GM23338 (cell line): ENCODE measurements around the gene EYA2. TPM values are rescaled to one million over a fixed set of nuclear protein-coding genes. Genes with fewer than 3 reads are reported as not detected.

Source experiments
- ATAC-seq: fragments of 200-7000 bp; cut with Tn5 transposase; 3 replicates; pipeline ENCODE4 v1.9.1; 2020
- DNase-seq: peaks from one replicate; pipeline ENCODE4 v3.0.0-alpha.2; 2015; ENCODE audit warnings: low spot score
- H2AFZ ChIP-seq: fragments of 200-600 bp; sonication (generic); 2 replicates; pipeline ENCODE4 v1.8.0; 2016; ENCODE audit warnings: antibody characterized with exemption, mild to moderate bottlenecking, moderate library complexity
- H3F3A ChIP-seq: fragments of 200-600 bp; sonication (generic); replicated peaks from 2 replicates; pipeline ENCODE4 v1.8.0; 2017; ENCODE audit warnings: antibody characterized with exemption, mixed run types, low read depth
- H3K27ac ChIP-seq: fragments of 200-600 bp; sonication (generic); 2 replicates; pipeline ENCODE4 v1.6.1; 2016; ENCODE audit warnings: low read depth
- H3K27me3 ChIP-seq: fragments of 200-600 bp; sonication (generic); 2 replicates; pipeline ENCODE4 v1.8.0; 2016; ENCODE audit warnings: mild to moderate bottlenecking, mixed run types, moderate library complexity; ENCODE audit not compliant: insufficient read depth
- H3K36me3 ChIP-seq: fragments of 200-600 bp; sonication (generic); 2 replicates; pipeline ENCODE4 v1.8.0; 2016; ENCODE audit warnings: mild to moderate bottlenecking; ENCODE audit not compliant: insufficient read depth
- H3K4me1 ChIP-seq: fragments of 200-600 bp; sonication (generic); 2 replicates; pipeline ENCODE4 v1.8.0; 2016; ENCODE audit warnings: mild to moderate bottlenecking, moderate library complexity; ENCODE audit not compliant: insufficient read depth
- H3K4me2 ChIP-seq: fragments of 200-600 bp; sonication (generic); 2 replicates; pipeline ENCODE4 v1.7.1; 2017; ENCODE audit warnings: mixed run types
- H3K4me3 ChIP-seq: fragments of 200-600 bp; sonication (generic); 2 replicates; pipeline ENCODE4 v1.6.1; 2016; ENCODE audit warnings: mixed run types
- H3K79me2 ChIP-seq: fragments of 200-600 bp; sonication (generic); replicated peaks from 2 replicates; pipeline ENCODE4 v1.8.0; 2017; ENCODE audit warnings: mild to moderate bottlenecking; ENCODE audit not compliant: insufficient read depth
- H3K9me2 ChIP-seq: fragments of 200-600 bp; sonication (generic); 2 replicates; pipeline ENCODE4 v1.8.0; 2017; ENCODE audit not compliant: insufficient read depth
- H4K20me1 ChIP-seq: fragments of 200-600 bp; sonication (generic); replicated peaks from 2 replicates; pipeline ENCODE4 v1.8.0; 2017; ENCODE audit warnings: mild to moderate bottlenecking; ENCODE audit not compliant: insufficient read depth
- H3K27ac Mint-ChIP-seq: 2 replicates; pipeline ENCODE4 v1.8.0; 2020; ENCODE audit warnings: inconsistent platforms, mild to moderate bottlenecking, moderate library complexity, mixed read lengths
- H3K27me3 Mint-ChIP-seq: 3 replicates; pipeline ENCODE4 v1.8.0; 2022; ENCODE audit warnings: low read depth, mild to moderate bottlenecking, moderate library complexity, mixed read lengths, inconsistent platforms; ENCODE audit not compliant: insufficient read depth, poor library complexity
- H3K36me3 Mint-ChIP-seq: 3 replicates; pipeline ENCODE4 v1.8.0; 2021; ENCODE audit warnings: low read depth, mild to moderate bottlenecking, inconsistent platforms, moderate library complexity, mixed read lengths
- H3K4me1 Mint-ChIP-seq: 3 replicates; pipeline ENCODE4 v1.8.0; 2020; ENCODE audit warnings: mild to moderate bottlenecking, inconsistent platforms, mixed read lengths
- H3K4me3 Mint-ChIP-seq: 3 replicates; pipeline ENCODE4 v1.8.0; 2021; ENCODE audit warnings: moderate library complexity, mild to moderate bottlenecking, inconsistent platforms, mixed read lengths
- H3K9me3 Mint-ChIP-seq: 3 replicates; pipeline ENCODE4 v1.8.0; 2020; ENCODE audit warnings: moderate library complexity, mild to moderate bottlenecking, inconsistent platforms, mixed read lengths
- CREB1 ChIP-seq: fragments of 250-450 bp; sonication (Bioruptor Pico); IDR thresholded peaks from 2 replicates; pipeline ENCODE4 v1.5.0; 2020; ENCODE audit warnings: low read depth, mild to moderate bottlenecking, moderate library complexity
- EZH2 ChIP-seq: fragments of 200-600 bp; sonication (generic); IDR thresholded peaks from one replicate; pipeline ENCODE4 v1.8.0; 2017; ENCODE audit warnings: antibody characterized with exemption, mild to moderate bottlenecking, low read depth; ENCODE audit not compliant: unreplicated experiment
- EZH2phosphoT487 ChIP-seq: fragments of 200-600 bp; sonication (generic); IDR thresholded peaks from one replicate; pipeline ENCODE4 v1.8.1; 2018; ENCODE audit warnings: antibody characterized with exemption; ENCODE audit not compliant: unreplicated experiment
- NANOG ChIP-seq: IDR thresholded peaks from 2 replicates; pipeline ENCODE4 v1.6.1; 2016; ENCODE audit warnings: antibody characterized with exemption, borderline replicate concordance
- POLR2AphosphoS5 ChIP-seq: IDR thresholded peaks from 2 replicates; pipeline ENCODE4 v1.6.1; 2016; ENCODE audit warnings: antibody characterized with exemption, low read depth
- STAT1 ChIP-seq: IDR thresholded peaks from one replicate; pipeline ENCODE4 v1.6.1; 2016; ENCODE audit warnings: antibody characterized with exemption; ENCODE audit not compliant: unreplicated experiment
- ZNF331 ChIP-seq: fragments of 250-450 bp; sonication (Bioruptor Pico); IDR thresholded peaks from 2 replicates; pipeline ENCODE4 v1.5.0; 2020; ENCODE audit warnings: low read depth, mild to moderate bottlenecking, moderate library complexity
- polyA plus RNA-seq: library from polyadenylated mRNA; unstranded; fragments of >200 nt; fragmentation: Nextera tagmentation; extraction: Ambion mirVana; gene quantifications from 2 replicates; pipeline ENCODE4 v1.2.1, GENCODE V29; 2016
- total RNA-seq: library from RNA; depleted of rRNA; stranded (reverse); fragments of >200 nt; shearing (Covaris generic); gene quantifications from 2 replicates; pipeline ENCODE4 v1.2.3, GENCODE V29; 2014
- TF ChIP-seq, protein P1 (sequence below), 2 experiments: fragments of 200-600 bp in 1 of 2; sonication (generic) in 1 of 2; conservative IDR thresholded peaks; 2 replicates each; pipeline versions ENCODE4 v1.5.1 to v1.6.1; 2016 to 2017; ENCODE audit warnings: antibody characterized with exemption in 2 of 2, low read depth in 2 of 2, mild to moderate bottlenecking in 2 of 2, moderate library complexity in 1 of 2
- TF ChIP-seq, protein P2 (sequence below): fragments of 250-450 bp; sonication (Bioruptor Pico); IDR thresholded peaks from 2 replicates; pipeline ENCODE4 v1.5.0; 2020; ENCODE audit warnings: mild to moderate bottlenecking, moderate library complexity
- TF ChIP-seq, protein P3 (sequence below): IDR thresholded peaks from 2 replicates; pipeline ENCODE4 v1.6.1; 2016; ENCODE audit warnings: antibody characterized with exemption

Gene EYA2
- total and polyA plus RNA-seq, 2 experiments from 2014 or later, result 0.50 to 0.56 TPM

DNA sequence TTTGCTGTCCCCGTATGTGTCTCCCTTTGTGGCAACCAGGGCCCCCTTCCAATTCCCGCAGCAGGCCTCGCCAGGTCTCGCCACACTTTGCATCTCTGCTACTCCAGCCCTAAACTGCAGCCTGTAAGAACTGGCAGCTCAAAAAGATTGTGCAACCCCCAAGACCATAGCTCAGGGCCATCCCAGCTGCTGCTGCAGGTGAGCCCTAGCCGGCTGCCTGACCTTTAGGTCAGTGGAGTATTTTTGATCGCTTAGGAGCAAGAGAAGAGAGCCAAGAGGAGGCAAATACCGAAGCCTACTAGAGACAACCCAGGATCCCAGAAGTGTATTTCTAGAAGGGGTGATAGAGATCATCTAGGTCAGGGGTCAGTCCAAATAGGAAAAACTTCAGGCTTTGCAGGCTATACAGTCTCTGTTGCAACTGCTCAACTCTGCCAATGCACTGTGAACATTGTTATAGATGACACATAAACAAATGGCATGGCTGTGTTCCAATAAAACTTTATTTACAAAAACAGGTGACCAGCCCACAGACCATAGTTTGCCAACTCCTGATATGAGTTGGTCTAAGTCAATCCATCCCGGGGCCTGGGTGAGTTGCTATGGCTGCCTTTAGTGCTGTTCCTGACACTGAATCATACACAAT lies 138.4 kb downstream of the EYA2 start:
- Mint-ChIP-seq H3K36me3 (no peaks in the 10 kb centered on the region; the same call in 2 of the 3 replicates), H3K4me3 (no peak overlapping the region), H3K27me3 (peaks cover 4% of the 10 kb centered on the region), H3K27ac (no peak overlapping the region), H3K4me1 (no peaks in the 10 kb centered on the region), H3K9me3 (peaks cover 7% of the 10 kb centered on the region; the same call in 2 of the 3 replicates)
- no peaks in the 10 kb centered on the region for H3K9me2 ChIP-seq
- no peak for DNase-seq
- H2AFZ ChIP-seq, result no peak overlapping the region
- H3K79me2 ChIP-seq, result no peaks in the 10 kb centered on the region
- H4K20me1 ChIP-seq, result no peaks in the 10 kb centered on the region
- no peak overlapping the region for H3K27ac ChIP-seq
- no peaks in the 10 kb centered on the region for H3K36me3 ChIP-seq
- no peaks in the 10 kb centered on the region for H3K27me3 ChIP-seq
- H3K4me1 ChIP-seq, result no peaks in the 10 kb centered on the region
- H3F3A ChIP-seq, result no peaks in the 10 kb centered on the region
- TF ChIP-seq CREB1 (CRISPR knock-in tag), result no peak
- TF ChIP-seq STAT1, result no peak
- no peak for ATAC-seq
- no peak overlapping the region for H3K4me3 ChIP-seq
- H3K4me2 ChIP-seq, result no peak overlapping the region

DNA sequence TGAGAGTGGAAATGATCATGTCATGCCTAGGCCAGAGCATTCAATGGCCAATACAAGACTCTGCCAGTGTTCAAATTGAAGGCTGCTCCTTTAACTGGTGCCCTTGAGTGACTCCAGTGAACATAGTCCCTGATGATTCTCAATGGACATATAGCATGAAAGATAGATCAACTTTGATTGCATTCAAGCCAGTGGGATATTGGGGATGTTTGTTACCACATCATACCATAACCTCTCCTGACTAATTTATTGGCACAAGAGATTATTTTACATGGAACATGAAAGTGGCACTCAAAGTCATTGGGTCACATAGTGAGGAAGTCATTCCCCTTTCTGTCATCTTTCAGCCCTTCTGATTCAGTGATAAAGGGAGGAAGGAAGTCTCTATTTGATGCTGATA lies 139.0 kb downstream of the EYA2 start:
- Histone ChIP-seq H3K27ac (no peak overlapping the region), H3K4me1 (no peaks in the 10 kb centered on the region), H3F3A (no peaks in the 10 kb centered on the region), H3K79me2 (no peaks in the 10 kb centered on the region), H4K20me1 (no peaks in the 10 kb centered on the region), H3K27me3 (no peaks in the 10 kb centered on the region), H3K9me2 (no peaks in the 10 kb centered on the region), H3K4me2 (no peak overlapping the region), H2AFZ (no peak overlapping the region), H3K4me3 (no peak overlapping the region), H3K36me3 (no peaks in the 10 kb centered on the region)
- Mint-ChIP-seq H3K4me1 (no peaks in the 10 kb centered on the region), H3K4me3 (no peak overlapping the region), H3K27ac (no peak overlapping the region), H3K9me3 (peaks cover 7% of the 10 kb centered on the region; the same call in 2 of the 3 replicates), H3K27me3 (peaks cover 4% of the 10 kb centered on the region), H3K36me3 (no peaks in the 10 kb centered on the region; the same call in 2 of the 3 replicates)
- DNase-seq, result no peak
- TF ChIP-seq, protein P1, sequence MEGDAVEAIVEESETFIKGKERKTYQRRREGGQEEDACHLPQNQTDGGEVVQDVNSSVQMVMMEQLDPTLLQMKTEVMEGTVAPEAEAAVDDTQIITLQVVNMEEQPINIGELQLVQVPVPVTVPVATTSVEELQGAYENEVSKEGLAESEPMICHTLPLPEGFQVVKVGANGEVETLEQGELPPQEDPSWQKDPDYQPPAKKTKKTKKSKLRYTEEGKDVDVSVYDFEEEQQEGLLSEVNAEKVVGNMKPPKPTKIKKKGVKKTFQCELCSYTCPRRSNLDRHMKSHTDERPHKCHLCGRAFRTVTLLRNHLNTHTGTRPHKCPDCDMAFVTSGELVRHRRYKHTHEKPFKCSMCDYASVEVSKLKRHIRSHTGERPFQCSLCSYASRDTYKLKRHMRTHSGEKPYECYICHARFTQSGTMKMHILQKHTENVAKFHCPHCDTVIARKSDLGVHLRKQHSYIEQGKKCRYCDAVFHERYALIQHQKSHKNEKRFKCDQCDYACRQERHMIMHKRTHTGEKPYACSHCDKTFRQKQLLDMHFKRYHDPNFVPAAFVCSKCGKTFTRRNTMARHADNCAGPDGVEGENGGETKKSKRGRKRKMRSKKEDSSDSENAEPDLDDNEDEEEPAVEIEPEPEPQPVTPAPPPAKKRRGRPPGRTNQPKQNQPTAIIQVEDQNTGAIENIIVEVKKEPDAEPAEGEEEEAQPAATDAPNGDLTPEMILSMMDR (conservative IDR thresholded peaks at IDR 0.05; ENCODE audit: low read depth in 2 of 2), result no peak
- TF ChIP-seq ZNF331 (CRISPR knock-in tag), result no peak
- TF ChIP-seq, protein P2, sequence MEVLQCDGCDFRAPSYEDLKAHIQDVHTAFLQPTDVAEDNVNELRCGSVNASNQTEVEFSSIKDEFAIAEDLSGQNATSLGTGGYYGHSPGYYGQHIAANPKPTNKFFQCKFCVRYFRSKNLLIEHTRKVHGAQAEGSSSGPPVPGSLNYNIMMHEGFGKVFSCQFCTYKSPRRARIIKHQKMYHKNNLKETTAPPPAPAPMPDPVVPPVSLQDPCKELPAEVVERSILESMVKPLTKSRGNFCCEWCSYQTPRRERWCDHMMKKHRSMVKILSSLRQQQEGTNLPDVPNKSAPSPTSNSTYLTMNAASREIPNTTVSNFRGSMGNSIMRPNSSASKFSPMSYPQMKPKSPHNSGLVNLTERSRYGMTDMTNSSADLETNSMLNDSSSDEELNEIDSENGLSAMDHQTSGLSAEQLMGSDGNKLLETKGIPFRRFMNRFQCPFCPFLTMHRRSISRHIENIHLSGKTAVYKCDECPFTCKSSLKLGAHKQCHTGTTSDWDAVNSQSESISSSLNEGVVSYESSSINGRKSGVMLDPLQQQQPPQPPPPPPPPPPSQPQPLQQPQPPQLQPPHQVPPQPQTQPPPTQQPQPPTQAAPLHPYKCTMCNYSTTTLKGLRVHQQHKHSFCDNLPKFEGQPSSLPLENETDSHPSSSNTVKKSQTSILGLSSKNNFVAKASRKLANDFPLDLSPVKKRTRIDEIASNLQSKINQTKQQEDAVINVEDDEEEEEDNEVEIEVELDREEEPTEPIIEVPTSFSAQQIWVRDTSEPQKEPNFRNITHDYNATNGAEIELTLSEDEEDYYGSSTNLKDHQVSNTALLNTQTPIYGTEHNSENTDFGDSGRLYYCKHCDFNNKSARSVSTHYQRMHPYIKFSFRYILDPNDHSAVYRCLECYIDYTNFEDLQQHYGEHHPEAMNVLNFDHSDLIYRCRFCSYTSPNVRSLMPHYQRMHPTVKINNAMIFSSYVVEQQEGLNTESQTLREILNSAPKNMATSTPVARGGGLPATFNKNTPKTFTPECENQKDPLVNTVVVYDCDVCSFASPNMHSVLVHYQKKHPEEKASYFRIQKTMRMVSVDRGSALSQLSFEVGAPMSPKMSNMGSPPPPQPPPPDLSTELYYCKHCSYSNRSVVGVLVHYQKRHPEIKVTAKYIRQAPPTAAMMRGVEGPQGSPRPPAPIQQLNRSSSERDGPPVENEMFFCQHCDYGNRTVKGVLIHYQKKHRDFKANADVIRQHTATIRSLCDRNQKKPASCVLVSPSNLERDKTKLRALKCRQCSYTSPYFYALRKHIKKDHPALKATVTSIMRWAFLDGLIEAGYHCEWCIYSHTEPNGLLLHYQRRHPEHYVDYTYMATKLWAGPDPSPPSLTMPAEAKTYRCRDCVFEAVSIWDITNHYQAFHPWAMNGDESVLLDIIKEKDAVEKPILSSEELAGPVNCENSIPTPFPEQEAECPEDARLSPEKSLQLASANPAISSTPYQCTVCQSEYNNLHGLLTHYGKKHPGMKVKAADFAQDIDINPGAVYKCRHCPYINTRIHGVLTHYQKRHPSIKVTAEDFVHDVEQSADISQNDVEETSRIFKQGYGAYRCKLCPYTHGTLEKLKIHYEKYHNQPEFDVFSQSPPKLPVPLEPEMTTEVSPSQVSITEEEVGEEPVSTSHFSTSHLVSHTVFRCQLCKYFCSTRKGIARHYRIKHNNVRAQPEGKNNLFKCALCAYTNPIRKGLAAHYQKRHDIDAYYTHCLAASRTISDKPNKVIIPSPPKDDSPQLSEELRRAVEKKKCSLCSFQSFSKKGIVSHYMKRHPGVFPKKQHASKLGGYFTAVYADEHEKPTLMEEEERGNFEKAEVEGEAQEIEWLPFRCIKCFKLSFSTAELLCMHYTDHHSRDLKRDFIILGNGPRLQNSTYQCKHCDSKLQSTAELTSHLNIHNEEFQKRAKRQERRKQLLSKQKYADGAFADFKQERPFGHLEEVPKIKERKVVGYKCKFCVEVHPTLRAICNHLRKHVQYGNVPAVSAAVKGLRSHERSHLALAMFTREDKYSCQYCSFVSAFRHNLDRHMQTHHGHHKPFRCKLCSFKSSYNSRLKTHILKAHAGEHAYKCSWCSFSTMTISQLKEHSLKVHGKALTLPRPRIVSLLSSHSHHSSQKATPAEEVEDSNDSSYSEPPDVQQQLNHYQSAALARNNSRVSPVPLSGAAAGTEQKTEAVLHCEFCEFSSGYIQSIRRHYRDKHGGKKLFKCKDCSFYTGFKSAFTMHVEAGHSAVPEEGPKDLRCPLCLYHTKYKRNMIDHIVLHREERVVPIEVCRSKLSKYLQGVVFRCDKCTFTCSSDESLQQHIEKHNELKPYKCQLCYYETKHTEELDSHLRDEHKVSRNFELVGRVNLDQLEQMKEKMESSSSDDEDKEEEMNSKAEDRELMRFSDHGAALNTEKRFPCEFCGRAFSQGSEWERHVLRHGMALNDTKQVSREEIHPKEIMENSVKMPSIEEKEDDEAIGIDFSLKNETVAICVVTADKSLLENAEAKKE (CRISPR knock-in tag), result no peak
- no peak for TF ChIP-seq NANOG
- no peak for TF ChIP-seq CREB1 (CRISPR knock-in tag)
- TF ChIP-seq, protein P3, sequence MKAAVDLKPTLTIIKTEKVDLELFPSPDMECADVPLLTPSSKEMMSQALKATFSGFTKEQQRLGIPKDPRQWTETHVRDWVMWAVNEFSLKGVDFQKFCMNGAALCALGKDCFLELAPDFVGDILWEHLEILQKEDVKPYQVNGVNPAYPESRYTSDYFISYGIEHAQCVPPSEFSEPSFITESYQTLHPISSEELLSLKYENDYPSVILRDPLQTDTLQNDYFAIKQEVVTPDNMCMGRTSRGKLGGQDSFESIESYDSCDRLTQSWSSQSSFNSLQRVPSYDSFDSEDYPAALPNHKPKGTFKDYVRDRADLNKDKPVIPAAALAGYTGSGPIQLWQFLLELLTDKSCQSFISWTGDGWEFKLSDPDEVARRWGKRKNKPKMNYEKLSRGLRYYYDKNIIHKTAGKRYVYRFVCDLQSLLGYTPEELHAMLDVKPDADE, result no peak
- no peak for TF ChIP-seq POLR2AphosphoS5
- no peak for TF ChIP-seq EZH2phosphoT487
- no peak for TF ChIP-seq EZH2
- no peak for TF ChIP-seq STAT1
- no peak for ATAC-seq
